ENCODE data around the gene SIGLEC8. TPM values are rescaled to one million over a fixed set of nuclear protein-coding genes. Genes with fewer than 3 reads are reported as not detected.
"Not testable (repeated sequence)": the region's sequence is repeated elsewhere in the genome, so short reads cannot be mapped to it uniquely, and the experiment has no call there.

Gene SIGLEC8
- not detected in 2 replicates for total RNA-seq (2014; rRNA removed; shearing (Covaris generic))
- not detected in 2 replicates for polyA plus RNA-seq (2014; cell fraction: nucleus; rRNA removed)

GRCh38 chr19:51458051-51458645 is at the start of gene SIGLEC8:
SIGLEC8 (minus strand) TSS chr19:51458454; CDS start chr19:51458387, 67 bp downstream.
- DNase-seq (ENCODE audit: extremely low read depth, low read depth) = no peak

- DNase-seq (ENCODE audit: extremely low read depth, low read depth) = no peak
Observed at GRCh38 chr19:51507640-51508058, 49.4 kb upstream of the SIGLEC8 start.

- no peak for DNase-seq (ENCODE audit: extremely low read depth, low read depth)
Observed at GRCh38 chr19:51507192-51507591, 48.9 kb upstream of the SIGLEC8 start.

GRCh38 chr19:51505904-51506303 is 47.6 kb upstream of the SIGLEC8 start:
- DNase-seq (ENCODE audit: extremely low read depth, low read depth) = no peak

GRCh38 chr19:51503896-51504295 is 45.6 kb upstream of the SIGLEC8 start:
- DNase-seq (ENCODE audit: extremely low read depth, low read depth) = no peak

GRCh38 chr19:51503286-51503817 is 45.1 kb upstream of the SIGLEC8 start:
- no peak for DNase-seq (ENCODE audit: extremely low read depth, low read depth)

- no peak for DNase-seq (ENCODE audit: extremely low read depth, low read depth)
Observed at GRCh38 chr19:51501594-51502263, 43.5 kb upstream of the SIGLEC8 start, which contains the start of gene SIGLEC12. SIGLEC12 (minus strand) TSS chr19:51501800; CDS start chr19:51501733, 67 bp downstream.

- DNase-seq (ENCODE audit: extremely low read depth, low read depth) = not testable (repeated sequence)
Observed at GRCh38 chr19:51500931-51501330, 42.7 kb upstream of the SIGLEC8 start.

GRCh38 chr19:51497666-51498065 is 39.4 kb upstream of the SIGLEC8 start:
- DNase-seq (ENCODE audit: extremely low read depth, low read depth) = no peak

GRCh38 chr19:51493776-51494175 is 35.5 kb upstream of the SIGLEC8 start:
- DNase-seq (ENCODE audit: extremely low read depth, low read depth) = no peak

- DNase-seq (ENCODE audit: extremely low read depth, low read depth) = no peak
Observed at GRCh38 chr19:51491586-51491985, 33.3 kb upstream of the SIGLEC8 start.

- no peak for DNase-seq (ENCODE audit: extremely low read depth, low read depth)
Observed at GRCh38 chr19:51490676-51491075, 32.4 kb upstream of the SIGLEC8 start.

GRCh38 chr19:51489113-51489512 is 30.9 kb upstream of the SIGLEC8 start:
- DNase-seq (ENCODE audit: extremely low read depth, low read depth) = no peak

GRCh38 chr19:51488491-51488890 is 30.2 kb upstream of the SIGLEC8 start:
- DNase-seq (ENCODE audit: extremely low read depth, low read depth) = no peak

GRCh38 chr19:51485960-51486660 is 27.9 kb upstream of the SIGLEC8 start:
- no peak for DNase-seq (ENCODE audit: extremely low read depth, low read depth)

- no peak for DNase-seq (ENCODE audit: extremely low read depth, low read depth)
Observed at GRCh38 chr19:51480590-51480989, 22.3 kb upstream of the SIGLEC8 start.

GRCh38 chr19:51479531-51480331 is 21.5 kb upstream of the SIGLEC8 start:
- no peak for DNase-seq (ENCODE audit: extremely low read depth, low read depth)

- no peak for DNase-seq (ENCODE audit: extremely low read depth, low read depth)
Observed at GRCh38 chr19:51478381-51479234, 20.4 kb upstream of the SIGLEC8 start, which contains the start of gene CEACAM18. CEACAM18 (plus strand) TSS chr19:51478539.

GRCh38 chr19:51477344-51477743 is 19.1 kb upstream of the SIGLEC8 start:
- DNase-seq (ENCODE audit: extremely low read depth, low read depth) = no peak
